Ovary (tissue), 9 donors: ENCODE measurements around the gene ABHD6. TPM values are rescaled to one million over a fixed set of nuclear protein-coding genes. Genes with fewer than 3 reads are reported as not detected.

ENCODE experiments used
- DNase-seq, 5 donors: peaks; one replicate each; pipeline ENCODE4 v3.0.0-alpha.2; 2019 to 2020
- H3K27ac ChIP-seq, 2 donors: fragments of 200-600 bp; one replicate each; pipeline versions ENCODE4 v1.5.1 to v1.8.0; 2019 to 2022
- H3K27me3 ChIP-seq: fragments of 200-600 bp; one replicate; pipeline ENCODE4 v1.8.0; 2022
- H3K36me3 ChIP-seq: fragments of 200-600 bp; sonication (generic); one replicate; pipeline ENCODE4 v1.5.1; 2019
- H3K4me1 ChIP-seq: one replicate; pipeline ENCODE4 v1.8.1; 2013; ENCODE audit warnings: mild to moderate bottlenecking, moderate library complexity; ENCODE audit not compliant: insufficient read depth
- H3K4me3 ChIP-seq: fragments of 200-600 bp; sonication (generic); one replicate; pipeline ENCODE4 v1.5.1; 2017
- H3K9me3 ChIP-seq, 2 donors: fragments of 200-600 bp in 1 of 2; sonication (generic) in 1 of 2; one replicate each; pipeline versions ENCODE4 v1.5.1 to v1.8.1; 2013 to 2019; ENCODE audit warnings: mild to moderate bottlenecking in 1 of 2, moderate library complexity in 1 of 2
- EP300 ChIP-seq: sonication (generic); formaldehyde crosslinking; IDR thresholded peaks from one replicate; pipeline ENCODE4 v1.6.1; 2017; ENCODE audit warnings: antibody characterized with exemption
- POLR2A ChIP-seq: fragments of 450-650 bp; IDR thresholded peaks from one replicate; pipeline ENCODE4 v1.6.1; 2017; ENCODE audit warnings: antibody characterized with exemption, mild to moderate bottlenecking, moderate library complexity
- WGBS, 3 donors: extraction: QIAGEN DNeasy Blood & Tissue Kit in 1 of 3; methylation state at CpG; one replicate each; pipeline versions ENCODE4 v1.1.5 to v1.1.7; 2013 to 2017; 5-methylcytosine and 5-hydroxymethylcytosine counted together
- intact Hi-C, 4 donors: fragments of 100-400 bp; cut with DNase I; formaldehyde crosslinking; loops; one replicate each; pipeline versions ENCODE4 v1.11.0 to v1.15.1; 2022 to 2023
- polyA plus RNA-seq, 2 donors: library from polyadenylated mRNA; stranded (reverse); fragments of 200-250 nt in 1 of 2; fragments of 350-450 nt in 1 of 2; fragmentation: Illumina TruSeq in 1 of 2; extraction: RNeasy Lipid Tissue Mini Kit (QIAGEN cat#74804) in 1 of 2; gene quantifications; one replicate each; pipeline ENCODE4 v1.2.3, GENCODE V29; 2013 to 2014
- total RNA-seq, 7 donors: library from RNA; depleted of rRNA in 2 of 7; stranded (reverse); fragments of >200 nt in 2 of 7; fragmentation: NEBNext Ultra II Directional in 3 of 7; extraction: Animal tissue kit (Norgen Biotek cat#: 25700) in 3 of 7; gene quantifications; one replicate each; pipeline versions ENCODE4 v1.1.0 to v1.2.4, GENCODE V29; 2016 to 2023
- TF ChIP-seq, protein P1 (sequence below), 3 donors: fragments of 450-650 bp in 2 of 3; fragments of 200-600 bp in 1 of 3; IDR thresholded peaks; one replicate each; pipeline versions ENCODE4 v1.5.1 to v1.8.0; 2016 to 2022; ENCODE audit warnings: antibody characterized with exemption in 3 of 3, mild to moderate bottlenecking in 1 of 3
- donor health status: DM: no; HTN: no; CAD: no; lungs with moderate emphysema.
- donor health status: DM: no; HTN: no; CAD: no.
- donor health status: Bipolar disorder and iron deficiency.
- donor health status: DM: yes; HTN: yes; CAD: no.
- donor health status: DM: no; HTN: no; CAD: no.
- donor health status: DM: yes; HTN: yes; CAD: no.

ABHD6 gene
- total and polyA plus RNA-seq, 9 donors, result 4.8 to 36.6 (median 10.5) TPM

DNA sequence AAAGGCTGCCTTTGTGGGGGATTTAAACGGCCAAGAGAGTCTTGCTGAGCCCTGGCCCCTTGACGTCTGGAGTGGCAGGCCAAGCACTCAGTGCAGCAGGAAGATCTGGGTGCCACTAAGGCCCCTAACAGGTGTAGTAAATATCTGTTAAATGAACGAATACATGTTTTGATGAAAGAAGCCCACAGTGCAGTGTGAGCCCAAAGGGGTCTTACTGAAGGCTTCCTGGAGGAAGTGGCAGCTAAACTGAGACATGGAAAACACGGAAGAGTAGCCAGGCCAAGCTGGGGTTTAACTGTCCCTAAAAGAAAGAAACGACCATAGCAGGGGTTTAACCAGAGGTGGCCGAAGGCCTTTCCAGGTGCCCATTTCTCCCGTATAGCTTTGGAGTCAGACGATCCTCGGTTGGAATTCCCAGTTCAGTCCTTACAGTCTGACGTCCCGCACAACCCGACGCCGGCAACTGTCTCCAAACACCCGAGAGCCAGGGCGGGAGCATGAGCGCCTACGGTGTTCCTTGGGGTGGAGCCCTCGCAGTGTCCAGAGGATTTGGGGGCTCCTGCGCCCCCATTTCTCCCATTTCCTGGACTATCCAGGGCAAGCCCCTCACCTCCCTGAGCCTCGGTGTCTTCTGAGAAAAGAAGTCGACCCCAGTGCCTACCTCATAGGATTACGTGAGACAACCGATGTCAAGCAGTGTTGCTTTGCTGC lies 910 bp upstream of the ABHD6 start:
- TF ChIP-seq, protein P1, sequence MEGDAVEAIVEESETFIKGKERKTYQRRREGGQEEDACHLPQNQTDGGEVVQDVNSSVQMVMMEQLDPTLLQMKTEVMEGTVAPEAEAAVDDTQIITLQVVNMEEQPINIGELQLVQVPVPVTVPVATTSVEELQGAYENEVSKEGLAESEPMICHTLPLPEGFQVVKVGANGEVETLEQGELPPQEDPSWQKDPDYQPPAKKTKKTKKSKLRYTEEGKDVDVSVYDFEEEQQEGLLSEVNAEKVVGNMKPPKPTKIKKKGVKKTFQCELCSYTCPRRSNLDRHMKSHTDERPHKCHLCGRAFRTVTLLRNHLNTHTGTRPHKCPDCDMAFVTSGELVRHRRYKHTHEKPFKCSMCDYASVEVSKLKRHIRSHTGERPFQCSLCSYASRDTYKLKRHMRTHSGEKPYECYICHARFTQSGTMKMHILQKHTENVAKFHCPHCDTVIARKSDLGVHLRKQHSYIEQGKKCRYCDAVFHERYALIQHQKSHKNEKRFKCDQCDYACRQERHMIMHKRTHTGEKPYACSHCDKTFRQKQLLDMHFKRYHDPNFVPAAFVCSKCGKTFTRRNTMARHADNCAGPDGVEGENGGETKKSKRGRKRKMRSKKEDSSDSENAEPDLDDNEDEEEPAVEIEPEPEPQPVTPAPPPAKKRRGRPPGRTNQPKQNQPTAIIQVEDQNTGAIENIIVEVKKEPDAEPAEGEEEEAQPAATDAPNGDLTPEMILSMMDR (IDR thresholded peaks at IDR 0.05), result no peak
- TF ChIP-seq EP300 (no peak), POLR2A (no peak)
- H3K27me3 ChIP-seq, result no peaks in the 10 kb centered on the region

DNA sequence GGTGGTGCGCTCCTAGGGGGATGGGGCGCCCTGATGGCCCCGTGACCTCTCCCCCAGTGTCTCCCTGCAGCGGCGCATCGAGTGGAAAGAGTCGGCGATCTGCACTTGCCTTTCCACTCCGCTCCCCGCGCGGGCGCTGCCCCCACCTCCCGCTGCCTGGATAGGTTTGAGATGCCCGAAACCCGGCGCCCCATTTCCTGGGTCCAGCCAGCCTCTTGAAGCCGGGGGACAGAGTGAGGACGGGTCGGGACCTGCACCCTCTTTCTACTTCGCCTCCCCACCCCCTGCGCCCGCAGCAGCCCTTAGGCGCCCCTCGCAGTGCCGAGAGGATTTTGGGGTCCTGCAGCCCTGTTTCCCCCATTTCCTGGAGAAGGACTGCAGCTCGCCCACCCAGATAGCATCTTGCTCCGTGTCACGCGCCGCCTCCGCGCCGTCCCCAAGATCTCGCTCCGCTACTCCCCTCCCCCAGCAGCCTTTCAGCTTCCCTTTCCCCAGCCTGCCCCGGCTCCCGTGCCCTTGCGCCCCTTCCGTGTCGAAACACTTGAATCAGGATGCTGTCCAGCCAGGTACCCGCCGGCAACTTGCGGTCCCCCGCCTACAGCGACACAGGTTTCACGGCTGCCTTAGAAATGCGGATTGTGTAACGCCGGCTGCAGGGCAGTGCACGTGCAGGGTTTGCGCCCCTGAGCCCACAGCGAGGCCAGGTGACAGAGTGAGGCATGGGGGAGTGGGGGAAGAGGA lies 519 bp downstream of the ABHD6 start:
- H3K4me3 ChIP-seq, result peak overlapping the region; percentile 68
- TF ChIP-seq, protein P1 (IDR thresholded peaks at IDR 0.05), result no peak
- TF ChIP-seq POLR2A, result no peak
- TF ChIP-seq EP300, result no peak
- peaks cover 6% of the 10 kb centered on the region for H3K4me1 ChIP-seq
- no peaks in the 10 kb centered on the region for H3K36me3 ChIP-seq
- no peaks in the 10 kb centered on the region for H3K27me3 ChIP-seq
- H3K9me3 ChIP-seq, result no peaks in the 10 kb centered on the region
- DNase-seq, result peak; percentile 46 to 79 (median 69)
- H3K27ac ChIP-seq, result peak overlapping the region; percentile 67 to 68
- intact Hi-C loops, result loop anchor here (5.0 to 10.0 kb wide), 5 partner anchors 57 to 376 kb away; partner anchors contain the start of genes HTD2 (in 2 of the 4) and RPP14 (in 2 of the 4)
- 1% methylated on average over 52 to 53 of the region's 53 CpGs for WGBS, 3 donors

More for the DNA sequence above, 910 bp upstream of the ABHD6 start:
- H3K4me3 ChIP-seq, result peak overlapping the region; percentile 68
- 9 to 13% (median 12%) methylated on average over 24 of the region's 24 CpGs for WGBS, 3 donors
- peaks cover 2% of the 10 kb centered on the region for H3K4me1 ChIP-seq
- DNase-seq, result peak in 2 of 5 donors; percentile 26 to 27
- intact Hi-C loops, result loop anchor here (5.0 to 10.0 kb wide), 5 partner anchors 58 to 374 kb away; partner anchors contain the start of genes HTD2 (in 2 of the 4) and RPP14 (in 2 of the 4)
- H3K36me3 ChIP-seq, result no peaks in the 10 kb centered on the region
- no peaks in the 10 kb centered on the region for H3K9me3 ChIP-seq
- peak overlapping the region; percentile 67 to 68 for H3K27ac ChIP-seq

DNA sequence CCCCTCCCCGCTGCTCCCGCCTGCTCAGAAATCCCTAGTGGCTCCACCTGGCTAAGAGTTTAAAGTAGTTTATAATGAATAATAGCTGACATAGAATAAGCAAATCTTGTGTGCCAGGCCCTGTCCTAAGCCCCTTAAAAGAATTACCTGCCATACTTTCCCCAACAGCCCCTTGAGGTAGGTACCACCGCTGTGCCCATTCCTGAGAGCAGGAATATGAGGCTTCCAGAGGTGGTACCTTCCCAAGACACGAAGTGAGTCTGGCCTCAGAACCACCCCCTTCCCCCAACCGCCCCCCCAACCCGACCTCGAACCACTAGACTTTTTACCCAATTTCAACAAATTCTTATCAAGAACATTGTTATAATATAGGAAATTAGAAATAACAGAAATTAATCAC lies 1.2 kb downstream of the ABHD6 start:
- intact Hi-C loops, result loop anchor here (5.0 to 10.0 kb wide), 5 partner anchors 56 to 377 kb away; partner anchors contain the start of genes HTD2 (in 2 of the 4) and RPP14 (in 2 of the 4)
- no peak for DNase-seq
- TF ChIP-seq, protein P1 (IDR thresholded peaks at IDR 0.05), result no peak
- TF ChIP-seq POLR2A (no peak), EP300 (no peak)
- 58 to 78% (median 72%) methylated on average over 7 of the region's 7 CpGs for WGBS, 3 donors
- Histone ChIP-seq H3K36me3 (no peaks in the 10 kb centered on the region), H3K27me3 (no peaks in the 10 kb centered on the region), H3K4me3 (peak overlapping the region; percentile 68), H3K27ac (no peak overlapping the region), H3K9me3 (no peaks in the 10 kb centered on the region), H3K4me1 (peaks cover 6% of the 10 kb centered on the region)

DNA sequence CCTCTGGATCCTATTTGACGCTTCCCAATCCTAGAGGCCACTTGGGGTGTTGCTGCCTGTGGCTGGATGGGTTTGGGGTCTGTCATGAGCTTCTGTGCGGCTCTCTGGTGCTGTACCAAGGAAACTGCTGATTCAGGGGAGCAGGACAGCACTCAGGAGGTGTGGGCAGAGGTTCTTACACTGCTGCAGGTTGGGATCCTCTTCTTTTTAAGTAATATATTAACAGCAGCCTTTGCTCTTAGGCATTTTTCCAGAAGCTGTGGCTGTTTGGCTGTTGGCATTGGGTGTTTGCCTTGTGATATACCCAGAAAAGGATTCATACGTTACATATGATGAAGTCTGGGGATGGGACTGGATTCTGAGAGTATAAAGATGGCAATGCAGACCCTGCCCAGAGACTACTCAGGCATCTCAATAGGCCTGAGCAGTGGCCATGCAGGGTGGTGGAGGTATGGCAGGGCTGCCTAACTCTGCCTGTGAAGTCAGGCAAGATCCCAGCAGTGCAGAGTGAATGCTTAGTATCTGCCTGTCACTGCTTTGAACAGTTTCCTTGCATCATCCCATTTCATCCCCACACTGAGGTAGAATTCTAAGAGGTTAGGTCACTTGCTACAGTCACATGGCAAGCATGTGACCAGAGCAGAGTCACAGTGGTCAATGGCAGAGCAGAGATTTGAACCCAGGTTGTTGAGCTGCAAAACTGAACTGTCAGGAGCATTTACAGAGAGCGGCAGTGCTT lies 3.9 kb downstream of the ABHD6 start:
- DNase-seq, result no peak
- 95 to 97% (median 95%) methylated on average over 4 of the region's 4 CpGs for WGBS, 3 donors
- intact Hi-C loops, result no loop called here

More for the DNA sequence above, 3.9 kb downstream of the ABHD6 start:
- Histone ChIP-seq H3K4me3 (no peak overlapping the region), H3K36me3 (no peaks in the 10 kb centered on the region), H3K9me3 (no peaks in the 10 kb centered on the region), H3K4me1 (peaks cover 6% of the 10 kb centered on the region), H3K27ac (no peak overlapping the region), H3K27me3 (no peaks in the 10 kb centered on the region)
- no peak for TF ChIP-seq EP300
